Stimulated activated CD4-positive, alpha-beta T cell treated with anti-CD3 and anti-CD28 coated beads, TNF-alpha, amount 100 ng/mL, for 48 hours (primary cell): Measurements from ENCODE around the gene SBF2.
A peak's percentile ranks its signal among the peaks of the same experiment; 100 is the strongest.

ENCODE experiments used
- DNase-seq, 3 donors: peaks; one replicate each; pipeline ENCODE4 v3.0.0-alpha.2; 2020; ENCODE audit warnings: low read depth in 3 of 3

The SBF2 gene

GRCh38 chr11:10317776-10318526 lies 23.9 kb upstream of the SBF2 start:
- no peak for DNase-seq

GRCh38 chr11:10317151-10317755 lies 23.2 kb upstream of the SBF2 start:
- no peak for DNase-seq

- no peak for DNase-seq
Measured at GRCh38 chr11:10315083-10315482, 21.1 kb upstream of the SBF2 start.

- DNase-seq = no peak
Measured at GRCh38 chr11:10314199-10315072, 20.4 kb upstream of the SBF2 start.

- DNase-seq = no peak
Measured at GRCh38 chr11:10311802-10312201, 17.8 kb upstream of the SBF2 start.

- no peak for DNase-seq
Measured at GRCh38 chr11:10310301-10310841, 16.4 kb upstream of the SBF2 start.

- no peak for DNase-seq
Measured at GRCh38 chr11:10309163-10310093, 15.4 kb upstream of the SBF2 start.

GRCh38 chr11:10308201-10308954 lies 14.4 kb upstream of the SBF2 start:
- no peak for DNase-seq

GRCh38 chr11:10307400-10308200 lies 13.6 kb upstream of the SBF2 start:
- DNase-seq = peak; percentile 77 to 80 (median 79)

GRCh38 chr11:10307022-10307399 lies 13.0 kb upstream of the SBF2 start:
- no peak for DNase-seq

GRCh38 chr11:10305964-10306918 lies 12.2 kb upstream of the SBF2 start:
- DNase-seq = no peak

- no peak for DNase-seq
Measured at GRCh38 chr11:10305262-10305963, 11.4 kb upstream of the SBF2 start.

GRCh38 chr11:10304495-10305261 lies 10.7 kb upstream of the SBF2 start, which contains the start of gene ADM:
TSS of gene ADM (plus strand) at chr11:10305073. CDS start at chr11:10305701, 628 bp downstream.
- no peak for DNase-seq

- no peak for DNase-seq
Measured at GRCh38 chr11:10303558-10304363, 9.7 kb upstream of the SBF2 start.

GRCh38 chr11:10302744-10303557 lies 8.9 kb upstream of the SBF2 start:
- no peak for DNase-seq
